GM23338 (cell line): ENCODE results near the gene DHRS7B.

Experiments
- CREB1 ChIP-seq: fragments of 250-450 bp; sonication (Bioruptor Pico); IDR thresholded peaks from 2 replicates; pipeline ENCODE4 v1.5.0; 2020; ENCODE audit warnings: low read depth, mild to moderate bottlenecking, moderate library complexity
- CTCF ChIP-seq, 2 experiments: fragments of 200-600 bp in 1 of 2; sonication (generic) in 1 of 2; conservative IDR thresholded peaks; 2 replicates each; pipeline versions ENCODE4 v1.5.1 to v1.6.1; 2016 to 2017; ENCODE audit warnings: antibody characterized with exemption in 2 of 2, low read depth in 2 of 2, mild to moderate bottlenecking in 2 of 2, moderate library complexity in 1 of 2
- EZH2 ChIP-seq: fragments of 200-600 bp; sonication (generic); IDR thresholded peaks from one replicate; pipeline ENCODE4 v1.8.0; 2017; ENCODE audit warnings: antibody characterized with exemption, mild to moderate bottlenecking, low read depth; ENCODE audit not compliant: unreplicated experiment
- EZH2phosphoT487 ChIP-seq: fragments of 200-600 bp; sonication (generic); IDR thresholded peaks from one replicate; pipeline ENCODE4 v1.8.1; 2018; ENCODE audit warnings: antibody characterized with exemption; ENCODE audit not compliant: unreplicated experiment
- POLR2AphosphoS5 ChIP-seq: IDR thresholded peaks from 2 replicates; pipeline ENCODE4 v1.6.1; 2016; ENCODE audit warnings: antibody characterized with exemption, low read depth

GRCh38 chr17:21212826-21213637, 86.3 kb downstream of the DHRS7B start:
- no peak for TF ChIP-seq CTCF (conservative IDR thresholded peaks at IDR 0.05; ENCODE audit: low read depth in 2 of 2)
- TF ChIP-seq EZH2, result no peak
- no peak for TF ChIP-seq POLR2AphosphoS5
- no peak for TF ChIP-seq CREB1 (CRISPR knock-in tag)
- TF ChIP-seq EZH2phosphoT487, result no peak
